ENCODE results near the gene VAMP7.

DNA sequence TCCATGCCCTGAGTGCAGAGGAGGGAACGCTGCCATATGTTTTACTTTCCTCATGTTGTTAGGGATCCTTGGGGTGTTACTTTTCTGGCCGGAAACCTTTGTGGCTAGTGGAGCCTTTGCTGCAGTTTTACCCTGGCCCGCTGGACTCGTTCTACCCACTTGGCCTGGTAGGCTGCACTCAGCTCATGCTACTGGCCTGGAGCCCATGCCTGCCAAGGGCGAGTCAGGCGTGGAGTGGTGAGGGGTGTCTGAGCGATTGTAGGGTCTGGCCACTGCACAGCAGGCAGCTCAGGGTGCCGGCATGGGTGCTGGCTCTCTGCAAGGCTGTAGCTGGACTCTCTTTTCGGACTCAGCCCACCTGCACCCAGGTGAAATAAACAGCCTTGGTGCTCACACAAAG is 75.0 kb downstream of the VAMP7 start:
- TF ChIP-seq, protein P1, sequence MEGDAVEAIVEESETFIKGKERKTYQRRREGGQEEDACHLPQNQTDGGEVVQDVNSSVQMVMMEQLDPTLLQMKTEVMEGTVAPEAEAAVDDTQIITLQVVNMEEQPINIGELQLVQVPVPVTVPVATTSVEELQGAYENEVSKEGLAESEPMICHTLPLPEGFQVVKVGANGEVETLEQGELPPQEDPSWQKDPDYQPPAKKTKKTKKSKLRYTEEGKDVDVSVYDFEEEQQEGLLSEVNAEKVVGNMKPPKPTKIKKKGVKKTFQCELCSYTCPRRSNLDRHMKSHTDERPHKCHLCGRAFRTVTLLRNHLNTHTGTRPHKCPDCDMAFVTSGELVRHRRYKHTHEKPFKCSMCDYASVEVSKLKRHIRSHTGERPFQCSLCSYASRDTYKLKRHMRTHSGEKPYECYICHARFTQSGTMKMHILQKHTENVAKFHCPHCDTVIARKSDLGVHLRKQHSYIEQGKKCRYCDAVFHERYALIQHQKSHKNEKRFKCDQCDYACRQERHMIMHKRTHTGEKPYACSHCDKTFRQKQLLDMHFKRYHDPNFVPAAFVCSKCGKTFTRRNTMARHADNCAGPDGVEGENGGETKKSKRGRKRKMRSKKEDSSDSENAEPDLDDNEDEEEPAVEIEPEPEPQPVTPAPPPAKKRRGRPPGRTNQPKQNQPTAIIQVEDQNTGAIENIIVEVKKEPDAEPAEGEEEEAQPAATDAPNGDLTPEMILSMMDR (IDR thresholded peaks at IDR 0.05), result no peak
- no peak for TF ChIP-seq POLR2AphosphoS5 (IDR thresholded peaks at IDR 0.05; ENCODE audit: low read depth, low read length)

Measured in Panc1 (cell line).